Measurements from ENCODE around the gene KDM4B. TPM values are rescaled to one million over a fixed set of nuclear protein-coding genes. Genes with fewer than 3 reads are reported as not detected.

The KDM4B gene
- total and polyA plus RNA-seq, 4 donors = 3.2 to 19.7 (median 12.9) TPM

- Histone ChIP-seq H3K36me3 (ENCODE audit: control insufficient read depth in 4 of 4, insufficient read depth in 3 of 4, low read depth in 1 of 4, low read length in 3 of 4) (peaks cover 0 to 7% (median 3%) of the 10 kb centered on the region in 4 donors), H3K4me1 (ENCODE audit: control insufficient read depth in 4 of 4, insufficient read depth in 4 of 4, low read length in 3 of 4) (peaks cover 2 to 36% (median 24%) of the 10 kb centered on the region in 4 donors), H3K27ac (ENCODE audit: low read depth in 1 of 2, low read length in 2 of 2) (no peak overlapping the region), H3K4me3 (ENCODE audit: low read depth in 1 of 3, low read length in 3 of 3) (no peak overlapping the region), H3K9ac (ENCODE audit: low read depth in 1 of 2, low read length in 2 of 2) (no peak overlapping the region), H3K27me3 (ENCODE audit: control insufficient read depth in 4 of 4, insufficient read depth in 4 of 4, low read length in 3 of 4) (no peaks in the 10 kb centered on the region), H3K9me3 (ENCODE audit: control insufficient read depth in 4 of 4, low read length in 3 of 4) (no peaks in the 10 kb centered on the region)
- WGBS = 97% methylated on average over 13 of the region's 13 CpGs
- no peak for DNase-seq (ENCODE audit: low spot score)
- TF ChIP-seq HNF4A (conservative IDR thresholded peaks at IDR 0.05) (no peak), JUND (IDR thresholded peaks at IDR 0.05) (no peak), NR2F2 (IDR thresholded peaks at IDR 0.05) (no peak)
These were observed 83.6 kb downstream of the KDM4B start for GRCh38 chr19:5052515-5052914.

GRCh38 chr19:5052945-5053485 is 84.1 kb downstream of the KDM4B start:
- 96% methylated on average over 16 of the region's 16 CpGs for WGBS
- Histone ChIP-seq H3K27ac (ENCODE audit: low read depth in 1 of 2, low read length in 2 of 2) (no peak overlapping the region), H3K36me3 (ENCODE audit: control insufficient read depth in 4 of 4, insufficient read depth in 3 of 4, low read depth in 1 of 4, low read length in 3 of 4) (peaks cover 0 to 9% (median 2%) of the 10 kb centered on the region in 4 donors), H3K9me3 (ENCODE audit: control insufficient read depth in 4 of 4, low read length in 3 of 4) (no peaks in the 10 kb centered on the region), H3K4me1 (ENCODE audit: control insufficient read depth in 4 of 4, insufficient read depth in 4 of 4, low read length in 3 of 4) (peaks cover 2 to 35% (median 23%) of the 10 kb centered on the region in 4 donors), H3K9ac (ENCODE audit: low read depth in 1 of 2, low read length in 2 of 2) (no peak overlapping the region), H3K27me3 (ENCODE audit: control insufficient read depth in 4 of 4, insufficient read depth in 4 of 4, low read length in 3 of 4) (no peaks in the 10 kb centered on the region), H3K4me3 (ENCODE audit: low read depth in 1 of 3, low read length in 3 of 3) (no peak overlapping the region)
- no peak for TF ChIP-seq ATF3 (IDR thresholded peaks at IDR 0.05)
- TF ChIP-seq TAF1 (conservative IDR thresholded peaks at IDR 0.05) = no peak
- TF ChIP-seq HNF4A (conservative IDR thresholded peaks at IDR 0.05) = no peak
- TF ChIP-seq JUND (IDR thresholded peaks at IDR 0.05) = no peak
- no peak for TF ChIP-seq GABPA (IDR thresholded peaks at IDR 0.05 in 1 of 2, conservative IDR thresholded peaks at IDR 0.05 in 1 of 2)
- no peak for TF ChIP-seq FOXA1 (IDR thresholded peaks at IDR 0.05)
- no peak for TF ChIP-seq NR2F2 (IDR thresholded peaks at IDR 0.05)
- no peak for DNase-seq (ENCODE audit: low spot score)

- H3K27me3 ChIP-seq (ENCODE audit: control insufficient read depth in 4 of 4, insufficient read depth in 4 of 4, low read length in 3 of 4) = no peaks in the 10 kb centered on the region
- H3K36me3 ChIP-seq (ENCODE audit: control insufficient read depth in 4 of 4, insufficient read depth in 3 of 4, low read depth in 1 of 4, low read length in 3 of 4) = peaks cover 0 to 9% (median 2%) of the 10 kb centered on the region in 4 donors
- H3K27ac ChIP-seq (ENCODE audit: low read depth in 1 of 2, low read length in 2 of 2) = no peak overlapping the region
- no peak overlapping the region for H3K4me3 ChIP-seq (ENCODE audit: low read depth in 1 of 3, low read length in 3 of 3)
- H3K4me1 ChIP-seq (ENCODE audit: control insufficient read depth in 4 of 4, insufficient read depth in 4 of 4, low read length in 3 of 4) = peaks cover 2 to 30% (median 21%) of the 10 kb centered on the region in 4 donors
- H3K9me3 ChIP-seq (ENCODE audit: control insufficient read depth in 4 of 4, low read length in 3 of 4) = no peaks in the 10 kb centered on the region
- WGBS = 94% methylated on average over 11 of the region's 11 CpGs
- no peak overlapping the region for H3K9ac ChIP-seq (ENCODE audit: low read depth in 1 of 2, low read length in 2 of 2)
- no peak for TF ChIP-seq HNF4G (IDR thresholded peaks at IDR 0.05)
- no peak for TF ChIP-seq FOXA1 (IDR thresholded peaks at IDR 0.05)
- TF ChIP-seq RAD21 (IDR thresholded peaks at IDR 0.05) = no peak
- no peak for TF ChIP-seq HNF4A (conservative IDR thresholded peaks at IDR 0.05)
- no peak for TF ChIP-seq JUND (IDR thresholded peaks at IDR 0.05)
- TF ChIP-seq RXRA (IDR thresholded peaks at IDR 0.05) = no peak
- TF ChIP-seq NR2F2 (IDR thresholded peaks at IDR 0.05) = no peak
- no peak for TF ChIP-seq SP1 (IDR thresholded peaks at IDR 0.05)
- no peak for TF ChIP-seq CTCF (IDR thresholded peaks at IDR 0.05; ENCODE audit: low read depth, low read length, missing input control)
- TF ChIP-seq ZBTB33 (IDR thresholded peaks at IDR 0.05) = no peak
- no peak for TF ChIP-seq YY1 (IDR thresholded peaks at IDR 0.05)
- no peak for TF ChIP-seq TAF1 (conservative IDR thresholded peaks at IDR 0.05)
- no peak for TF ChIP-seq GABPA (IDR thresholded peaks at IDR 0.05 in 1 of 2, conservative IDR thresholded peaks at IDR 0.05 in 1 of 2)
- TF ChIP-seq REST (IDR thresholded peaks at IDR 0.05) = no peak
- no peak for TF ChIP-seq MAX (IDR thresholded peaks at IDR 0.05)
- no peak for DNase-seq (ENCODE audit: low spot score)
These were observed 84.7 kb downstream of the KDM4B start for GRCh38 chr19:5053661-5054060.
